Testis (tissue), 2 donors: ENCODE measurements around the gene LTB.

Experiments
- CTCF ChIP-seq, 3 experiments: fragments of 450-650 bp in 2 of 3; fragments of 200-600 bp in 1 of 3; sonication (generic) in 1 of 3; IDR thresholded peaks; one replicate each; pipeline ENCODE4 v1.5.1; 2016 to 2019; ENCODE audit warnings: antibody characterized with exemption in 3 of 3, mild to moderate bottlenecking in 2 of 3, moderate library complexity in 1 of 3
- POLR2A ChIP-seq: fragments of 450-650 bp; IDR thresholded peaks from one replicate; pipeline ENCODE4 v1.6.1; 2017; ENCODE audit warnings: antibody characterized with exemption, mild to moderate bottlenecking, moderate library complexity

- TF ChIP-seq CTCF (IDR thresholded peaks at IDR 0.05) (no peak), POLR2A (no peak)
Observed at GRCh38 chr6:31630177-31630934, 48.1 kb upstream of the LTB start.
